BE2C (cell line): Measurements from ENCODE around the gene TNFRSF21. TPM values are rescaled to one million over a fixed set of nuclear protein-coding genes. Genes with fewer than 3 reads are reported as not detected.
A peak's percentile ranks its signal among the peaks of the same experiment; 100 is the strongest.

Experiments used
- DNase-seq: peaks from one replicate; pipeline ENCODE4 v3.0.0-alpha.2; 2020
- H3K27me3 ChIP-seq: fragments of 250-450 bp; sonication (Bioruptor Pico); 2 replicates; pipeline ENCODE4 v1.5.1; 2020; ENCODE audit warnings: mild to moderate bottlenecking
- H3K36me3 ChIP-seq: fragments of 250-450 bp; sonication (Bioruptor Pico); 2 replicates; pipeline ENCODE4 v1.5.1; 2020; ENCODE audit warnings: mild to moderate bottlenecking
- H3K4me1 ChIP-seq: fragments of 250-450 bp; sonication (Bioruptor Pico); 2 replicates; pipeline ENCODE4 v1.5.1; 2020
- H3K4me3 ChIP-seq: 2 replicates; pipeline ENCODE4 v1.5.1; 2011; ENCODE audit warnings: low read depth, low read length
- H3K9me3 ChIP-seq: fragments of 250-450 bp; sonication (Bioruptor Pico); 2 replicates; pipeline ENCODE4 v1.5.1; 2020
- CTCF ChIP-seq: IDR thresholded peaks from 2 replicates; pipeline ENCODE4 v1.5.1; 2012; ENCODE audit warnings: mild to moderate bottlenecking, low read depth, low read length
- polyA plus RNA-seq: library from polyadenylated mRNA; unstranded; fragments of >200 nt; gene quantifications from one replicate; pipeline ENCODE4 v1.2.1, GENCODE V29; 2012; ENCODE audit warnings: low read depth, missing spikeins; ENCODE audit not compliant: insufficient read length, insufficient read depth

TNFRSF21 gene
- 43.5 TPM for polyA plus RNA-seq

GRCh38 chr6:47309291-47310130, at the start of gene TNFRSF21:
Gene TNFRSF21 (minus strand): TSS chr6:47309905. CDS start chr6:47309511, 394 bp downstream.
- H3K4me1 ChIP-seq: no peaks in the 10 kb centered on the region
- peak; percentile 93 for TF ChIP-seq CTCF
- H3K36me3 ChIP-seq: no peaks in the 10 kb centered on the region
- peak; percentile 95 for DNase-seq
- H3K27me3 ChIP-seq: peaks cover 10% of the 10 kb centered on the region; the same call in 1 of the 2 replicates
- peak within 1 kb of the TSS; percentile 88 for H3K4me3 ChIP-seq
- H3K9me3 ChIP-seq: no peaks in the 10 kb centered on the region

- no peak overlapping the region for H3K4me3 ChIP-seq
- no peak for TF ChIP-seq CTCF
- no peaks in the 10 kb centered on the region for H3K4me1 ChIP-seq
- H3K27me3 ChIP-seq: peaks cover 18% of the 10 kb centered on the region
- no peaks in the 10 kb centered on the region for H3K36me3 ChIP-seq
- H3K9me3 ChIP-seq: no peaks in the 10 kb centered on the region
- DNase-seq: no peak
Measured at GRCh38 chr6:47358440-47359225, 48.9 kb upstream of the TNFRSF21 start.

GRCh38 chr6:47357827-47358226, 48.1 kb upstream of the TNFRSF21 start:
- TF ChIP-seq CTCF: no peak
- Histone ChIP-seq H3K9me3 (no peaks in the 10 kb centered on the region), H3K4me3 (no peak overlapping the region), H3K36me3 (no peaks in the 10 kb centered on the region), H3K4me1 (no peaks in the 10 kb centered on the region), H3K27me3 (peaks cover 18% of the 10 kb centered on the region)
- no peak for DNase-seq

- Histone ChIP-seq H3K4me1 (no peaks in the 10 kb centered on the region), H3K4me3 (no peak overlapping the region), H3K9me3 (no peaks in the 10 kb centered on the region), H3K36me3 (no peaks in the 10 kb centered on the region), H3K27me3 (peaks cover 18% of the 10 kb centered on the region)
- no peak for TF ChIP-seq CTCF
- no peak for DNase-seq
Measured at GRCh38 chr6:47355496-47355895, 45.8 kb upstream of the TNFRSF21 start.

GRCh38 chr6:47353871-47354270, 44.2 kb upstream of the TNFRSF21 start:
- no peak for DNase-seq
- no peaks in the 10 kb centered on the region for H3K4me1 ChIP-seq
- peaks cover 12% of the 10 kb centered on the region for H3K27me3 ChIP-seq
- H3K36me3 ChIP-seq: no peaks in the 10 kb centered on the region
- H3K9me3 ChIP-seq: no peaks in the 10 kb centered on the region
- TF ChIP-seq CTCF: no peak
- no peak overlapping the region for H3K4me3 ChIP-seq

GRCh38 chr6:47352966-47353365, 43.3 kb upstream of the TNFRSF21 start:
- H3K4me3 ChIP-seq: no peak overlapping the region
- H3K36me3 ChIP-seq: no peaks in the 10 kb centered on the region
- H3K9me3 ChIP-seq: no peaks in the 10 kb centered on the region
- no peak for DNase-seq
- no peaks in the 10 kb centered on the region for H3K4me1 ChIP-seq
- peaks cover 8% of the 10 kb centered on the region; the same call in 1 of the 2 replicates for H3K27me3 ChIP-seq
- TF ChIP-seq CTCF: no peak
